Camera-type eye (tissue), 1 donor: ENCODE data around the gene HNF4A. TPM values are rescaled to one million over a fixed set of nuclear protein-coding genes. Genes with fewer than 3 reads are reported as not detected.

ENCODE experiments used
- total RNA-seq: library from RNA; depleted of rRNA; stranded (reverse); fragments of >200 nt; gene quantifications from one replicate; pipeline ENCODE4 v1.2.3, GENCODE V29; 2014

The HNF4A gene
- 2.3 TPM for total RNA-seq

GRCh38 chr20:44355498-44356352 is at the start of gene HNF4A:
Gene HNF4A, plus strand, starts transcription at chr20:44355699. Its CDS starts 106 bp downstream, at chr20:44355805.

GRCh38 chr20:44310664-44311639 is 44.5 kb upstream of the HNF4A start, which contains the start of gene FITM2:
Gene FITM2, minus strand, starts transcription at chr20:44311202. Its CDS starts 54 bp downstream, at chr20:44311148.

GRCh38 chr20:44336725-44337380 is 18.6 kb upstream of the HNF4A start, which contains the start of gene R3HDML:
Gene R3HDML, plus strand, starts transcription at chr20:44337043. Its CDS starts 115 bp downstream, at chr20:44337158.

GRCh38 chr20:44475694-44476560 is 120.4 kb downstream of the HNF4A start, which contains the start of gene TTPAL:
Gene TTPAL, plus strand, starts transcription at chr20:44475874. Its CDS starts 4,126 bp downstream, at chr20:44480000.

Other genes with a start within 250 kb of the HNF4A start
- gene JPH2, start 168.5 kb upstream of the HNF4A start, total RNA-seq = 14.8 TPM
- 46.2 TPM for gene OSER1, start 144.9 kb upstream of the HNF4A start, total RNA-seq
- gene GDAP1L1, start 108.4 kb upstream of the HNF4A start, total RNA-seq = 13.6 TPM
- gene FITM2, start 44.5 kb upstream of the HNF4A start, total RNA-seq = 9.3 TPM
- gene R3HDML, start 18.7 kb upstream of the HNF4A start, total RNA-seq = not detected
- gene TTPAL, start 120.2 kb downstream of the HNF4A start, total RNA-seq = 10.9 TPM
- gene SERINC3, start 166.4 kb downstream of the HNF4A start, total RNA-seq = 51.0 TPM
- gene PKIG, start 226.9 kb downstream of the HNF4A start, total RNA-seq = 54.3 TPM